GM21528 (cell line): ENCODE data around the gene CYBA.

Experiments used
- ATAC-seq: cut with Tn5 transposase; IDR thresholded peaks from one replicate; pipeline ENCODE4 v1.9.1; 2021; ENCODE audit warnings: mild to moderate bottlenecking, moderate library complexity; ENCODE audit not compliant: unreplicated experiment, low FRiP score

CYBA gene

GRCh38 chr16:88647178-88648070 lies 3.4 kb downstream of the CYBA start:
- ATAC-seq: no peak

DNA sequence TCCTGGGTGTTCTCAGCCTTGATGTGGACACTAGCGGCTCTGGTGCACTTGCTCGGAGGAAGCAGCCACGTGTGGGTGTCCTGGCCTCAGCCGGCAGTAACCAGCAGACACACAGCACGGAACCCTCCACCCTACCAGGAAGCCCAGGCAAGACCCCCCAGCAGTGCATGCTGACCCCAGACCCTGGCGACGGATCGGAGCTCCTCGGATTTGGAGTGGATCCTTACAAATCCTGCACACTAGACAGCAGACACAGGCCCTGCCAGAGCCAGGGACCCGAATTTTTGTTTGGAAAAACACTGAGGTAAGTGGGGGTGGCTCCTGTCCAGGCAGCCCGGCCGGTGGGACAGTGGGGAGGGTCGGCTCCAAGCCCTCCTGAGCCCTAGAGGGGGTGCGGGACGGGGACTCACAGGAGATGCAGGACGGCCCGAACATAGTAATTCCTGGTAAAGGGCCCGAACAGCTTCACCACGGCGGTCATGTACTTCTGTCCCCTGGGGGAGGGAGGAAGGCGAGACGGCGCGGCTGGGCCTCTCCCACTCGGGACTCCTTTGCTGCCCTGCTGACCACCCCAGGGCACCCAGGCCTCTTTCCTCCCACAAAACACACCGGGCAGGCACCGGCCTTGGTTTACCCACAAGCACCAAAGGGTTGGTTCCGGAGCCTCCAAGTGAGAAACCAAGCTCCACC lies 4.4 kb downstream of the CYBA start:
- ATAC-seq: no peak

GRCh38 chr16:88645941-88646340 lies 4.9 kb downstream of the CYBA start:
- ATAC-seq: no peak

- no peak for ATAC-seq
Observed at GRCh38 chr16:88645455-88645854, 5.4 kb downstream of the CYBA start.

DNA sequence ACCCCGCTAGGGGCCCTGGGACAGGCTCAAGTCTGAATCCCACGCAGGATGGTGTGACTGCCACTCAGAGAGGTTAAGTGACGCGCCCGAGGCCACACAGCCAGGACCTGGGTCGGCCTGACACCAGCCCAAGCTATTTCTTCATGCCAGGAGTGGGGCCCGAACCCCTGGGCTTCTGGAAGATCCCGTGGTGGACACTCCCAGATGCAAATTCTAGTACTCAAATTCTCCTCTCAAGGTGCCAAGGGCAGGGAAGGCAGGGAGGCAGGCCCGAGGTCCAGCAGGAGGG lies 7.3 kb downstream of the CYBA start:
- ATAC-seq: no peak

- ATAC-seq: no peak
Observed at GRCh38 chr16:88642881-88643643, 7.8 kb downstream of the CYBA start.

GRCh38 chr16:88640498-88641247 lies 10.2 kb downstream of the CYBA start:
- ATAC-seq: no peak

DNA sequence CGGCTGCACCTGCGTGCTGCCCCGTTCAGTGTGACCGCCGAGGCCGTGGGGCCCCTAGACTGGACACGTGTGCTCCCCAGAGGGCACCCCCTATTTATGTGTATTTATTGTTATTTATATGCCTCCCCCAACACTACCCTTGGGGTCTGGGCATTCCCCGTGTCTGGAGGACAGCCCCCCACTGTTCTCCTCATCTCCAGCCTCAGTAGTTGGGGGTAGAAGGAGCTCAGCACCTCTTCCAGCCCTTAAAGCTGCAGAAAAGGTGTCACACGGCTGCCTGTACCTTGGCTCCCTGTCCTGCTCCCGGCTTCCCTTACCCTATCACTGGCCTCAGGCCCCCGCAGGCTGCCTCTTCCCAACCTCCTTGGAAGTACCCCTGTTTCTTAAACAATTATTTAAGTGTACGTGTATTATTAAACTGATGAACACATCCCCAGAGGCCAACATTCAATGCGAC lies 10.8 kb downstream of the CYBA start:
- no peak for ATAC-seq

- no peak for ATAC-seq
Observed at GRCh38 chr16:88639231-88640038, 11.4 kb downstream of the CYBA start.

GRCh38 chr16:88638323-88639230 lies 12.3 kb downstream of the CYBA start, which contains the start of gene IL17C:
IL17C (plus strand) TSS chr16:88638572; CDS start chr16:88638642, 70 bp downstream.
- no peak for ATAC-seq

DNA sequence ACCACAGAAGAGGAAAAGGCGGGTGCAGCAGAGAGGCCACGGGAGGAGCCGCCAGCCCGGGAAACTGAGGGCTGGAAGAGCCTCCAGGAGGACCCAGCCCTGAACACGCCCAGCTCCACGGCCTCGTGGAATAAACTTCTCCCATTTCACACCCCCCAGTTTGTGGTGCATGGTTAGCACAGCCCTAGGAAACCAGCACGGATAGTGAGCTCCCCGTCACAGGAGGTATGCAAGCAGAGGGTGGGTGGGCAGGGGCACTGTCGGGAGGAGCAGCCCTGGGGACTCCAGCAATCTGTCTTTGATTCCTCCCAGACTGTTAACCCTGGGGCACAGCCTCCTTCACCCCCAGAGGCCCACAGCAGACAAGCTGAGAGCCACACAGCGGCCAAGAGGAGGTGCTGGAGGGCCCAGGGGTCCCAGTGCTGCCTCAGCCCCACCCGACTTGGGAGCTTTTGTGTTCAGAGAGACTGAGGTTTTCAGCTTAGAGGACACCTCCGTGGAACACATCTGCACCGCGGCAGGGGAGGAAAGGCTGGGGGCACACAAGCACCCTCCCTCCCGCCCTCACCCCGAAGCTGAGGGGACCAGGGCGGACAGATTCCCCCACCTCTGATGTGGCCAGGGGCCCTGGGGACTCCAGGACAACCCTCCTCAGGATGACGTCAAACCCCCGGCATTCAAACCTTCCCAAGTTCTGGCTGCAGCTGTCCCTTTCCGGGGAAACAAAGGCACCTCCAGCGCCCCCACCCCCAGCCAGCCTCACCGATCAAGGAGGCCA lies 14.2 kb downstream of the CYBA start:
- no peak for ATAC-seq

DNA sequence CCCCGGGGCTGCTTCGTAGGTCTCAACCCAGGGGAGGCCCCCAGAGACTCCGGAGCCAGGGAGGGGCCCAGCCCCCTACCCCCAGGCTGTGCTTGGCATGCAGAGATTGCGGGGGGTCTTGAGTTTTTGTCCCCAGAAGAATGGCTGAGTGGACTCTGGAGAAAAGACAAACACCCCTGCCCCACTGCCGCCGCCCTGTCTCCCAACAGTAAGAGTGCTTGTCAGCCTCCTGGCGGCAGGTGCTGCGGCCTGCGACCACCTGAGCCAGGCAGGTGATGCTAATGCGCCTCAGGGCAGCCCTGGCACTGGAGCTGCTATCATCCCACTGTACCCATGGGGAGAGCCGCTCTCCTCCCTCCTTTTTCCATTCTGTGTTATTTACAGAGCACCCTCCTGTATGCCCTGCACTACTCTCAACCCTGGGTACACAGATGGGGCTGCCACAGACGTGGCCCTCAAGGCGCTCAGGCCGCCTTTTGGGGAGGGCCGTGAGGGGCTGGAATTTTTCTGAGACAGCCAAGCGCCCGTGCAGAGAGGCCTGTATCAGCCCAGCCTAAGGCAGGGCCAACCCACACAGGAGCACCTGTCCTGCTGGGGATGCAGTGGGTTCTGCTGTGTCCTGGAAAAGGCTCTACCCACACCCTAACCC lies 15.1 kb downstream of the CYBA start:
- ATAC-seq: no peak

- no peak for ATAC-seq
Observed at GRCh38 chr16:88634994-88635670, 15.7 kb downstream of the CYBA start.

DNA sequence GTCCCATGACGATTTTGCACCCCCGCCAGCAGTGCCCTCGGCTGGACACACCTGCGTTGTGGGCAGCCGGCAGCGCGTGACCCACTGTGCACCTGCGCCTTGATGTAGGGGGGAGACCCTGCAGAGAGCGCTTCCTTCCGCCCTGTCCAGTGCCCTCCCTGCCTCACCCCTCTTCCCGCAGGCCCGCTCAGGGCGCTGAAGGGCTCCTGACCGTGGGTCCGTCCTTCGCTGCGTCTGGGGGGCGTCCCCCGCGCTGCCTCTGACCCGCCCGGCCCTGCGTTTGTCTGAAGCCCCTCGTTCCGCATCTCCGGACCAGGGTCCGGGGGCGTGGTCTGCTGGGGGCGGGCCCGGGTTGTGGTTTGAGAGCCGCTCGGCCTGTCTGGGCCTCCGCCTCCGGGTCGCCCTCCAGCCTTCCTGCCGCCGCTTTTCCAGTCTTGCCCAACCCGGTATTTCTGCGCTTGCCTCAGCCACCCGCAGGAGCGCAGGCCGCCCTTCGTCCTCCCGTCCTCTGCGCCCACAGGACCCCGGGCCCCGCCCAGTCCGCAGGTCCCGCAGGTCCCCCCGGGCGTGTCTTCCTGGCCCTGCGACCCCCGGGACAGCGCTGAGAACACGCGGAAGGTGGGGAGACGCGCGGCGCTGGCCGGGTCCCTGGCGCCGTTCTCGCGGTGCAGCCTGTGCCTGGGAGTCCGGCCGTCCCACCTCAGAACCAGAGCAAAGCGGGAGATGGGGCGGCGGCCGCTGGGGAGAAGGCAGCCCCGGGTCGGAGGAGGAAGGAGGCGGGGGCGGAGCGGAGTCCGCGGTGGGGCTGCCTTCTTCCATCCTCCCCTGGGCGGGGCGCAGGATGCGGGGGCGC lies 16.5 kb downstream of the CYBA start:
- no peak for ATAC-seq

DNA sequence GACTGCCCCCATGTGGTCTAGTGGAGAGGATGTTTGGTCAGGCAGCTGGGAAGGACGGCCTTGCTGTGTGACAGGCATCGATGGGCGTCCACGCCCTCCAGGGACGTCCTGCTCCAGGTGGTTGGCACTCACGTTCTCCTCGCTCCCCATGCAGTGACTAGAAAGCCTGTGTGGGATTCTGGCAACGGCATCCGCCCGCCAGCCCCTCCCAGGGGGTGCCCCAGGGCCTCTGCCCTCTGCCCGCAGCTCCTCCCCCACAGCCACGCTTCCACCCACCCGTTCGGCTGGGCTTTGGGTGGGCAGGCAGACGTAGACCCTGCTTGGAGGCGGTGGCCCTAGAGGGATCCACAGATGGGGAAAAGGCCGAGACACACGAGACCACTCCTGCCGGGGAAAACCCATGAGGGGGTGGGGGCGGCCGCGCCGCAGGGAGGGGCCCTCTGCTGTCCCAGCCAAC lies 17.1 kb downstream of the CYBA start:
- no peak for ATAC-seq

GRCh38 chr16:88632587-88632930 lies 18.3 kb downstream of the CYBA start:
- no peak for ATAC-seq
